Measurements from ENCODE around the gene SPECC1. TPM values are rescaled to one million over a fixed set of nuclear protein-coding genes. Genes with fewer than 3 reads are reported as not detected.

The SPECC1 gene
- polyA plus RNA-seq, 3 donors, result 36.0 to 58.4 (median 50.5) TPM

DNA sequence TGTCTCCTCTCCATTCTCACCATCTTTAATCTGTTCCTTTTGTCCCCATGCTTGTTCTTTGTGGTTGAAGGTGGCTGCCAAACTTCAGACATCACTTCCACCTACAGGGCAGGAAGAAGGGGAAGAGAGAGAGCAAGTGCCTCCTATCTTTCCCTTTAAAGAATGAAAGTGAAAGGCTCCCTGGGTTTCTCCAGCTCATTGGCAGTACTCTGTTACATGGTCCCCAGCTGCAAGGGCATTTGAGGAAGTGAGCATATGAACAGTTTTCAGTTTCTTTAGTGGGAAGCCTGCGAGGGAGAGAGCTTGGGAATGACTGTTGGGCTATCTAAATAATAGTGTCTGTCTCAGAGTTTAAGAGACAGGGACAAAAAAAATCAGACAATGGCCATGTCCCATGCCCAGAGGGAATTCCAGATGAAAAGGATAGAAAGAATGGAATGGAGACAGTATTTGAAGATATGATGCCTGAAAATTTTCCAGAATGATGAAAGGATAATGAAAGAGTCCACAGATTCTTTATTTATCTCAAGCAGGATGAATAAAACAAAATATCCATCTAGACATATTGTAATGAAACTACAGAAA, 298.3 kb downstream of the SPECC1 start:
- H3K4me1 ChIP-seq (ENCODE audit: control insufficient read depth in 1 of 2, insufficient read depth in 2 of 2, low read length in 2 of 2), result no peaks in the 10 kb centered on the region
- peak overlapping the region; percentile 13 for H3K4me2 ChIP-seq (replicated peaks; ENCODE audit: extremely low read depth, low read length, poor library complexity, severe bottlenecking)
- H3K4me3 ChIP-seq (replicated peaks in 1 of 3; ENCODE audit: low read depth in 2 of 3, low read length in 3 of 3), result no peak overlapping the region
- peaks cover 63 to 80% of the 10 kb centered on the region in 2 donors for H3K36me3 Mint-ChIP-seq
- peaks cover 45 to 83% of the 10 kb centered on the region in 2 donors for H3K36me3 ChIP-seq (replicated peaks in 1 of 2; ENCODE audit: control insufficient read depth in 1 of 2, insufficient read depth in 2 of 2, low read length in 2 of 2)
- WGBS (ENCODE audit: insufficient coverage), result 71% methylated on average over 1 of the region's 1 CpG
- TF ChIP-seq, protein P1, sequence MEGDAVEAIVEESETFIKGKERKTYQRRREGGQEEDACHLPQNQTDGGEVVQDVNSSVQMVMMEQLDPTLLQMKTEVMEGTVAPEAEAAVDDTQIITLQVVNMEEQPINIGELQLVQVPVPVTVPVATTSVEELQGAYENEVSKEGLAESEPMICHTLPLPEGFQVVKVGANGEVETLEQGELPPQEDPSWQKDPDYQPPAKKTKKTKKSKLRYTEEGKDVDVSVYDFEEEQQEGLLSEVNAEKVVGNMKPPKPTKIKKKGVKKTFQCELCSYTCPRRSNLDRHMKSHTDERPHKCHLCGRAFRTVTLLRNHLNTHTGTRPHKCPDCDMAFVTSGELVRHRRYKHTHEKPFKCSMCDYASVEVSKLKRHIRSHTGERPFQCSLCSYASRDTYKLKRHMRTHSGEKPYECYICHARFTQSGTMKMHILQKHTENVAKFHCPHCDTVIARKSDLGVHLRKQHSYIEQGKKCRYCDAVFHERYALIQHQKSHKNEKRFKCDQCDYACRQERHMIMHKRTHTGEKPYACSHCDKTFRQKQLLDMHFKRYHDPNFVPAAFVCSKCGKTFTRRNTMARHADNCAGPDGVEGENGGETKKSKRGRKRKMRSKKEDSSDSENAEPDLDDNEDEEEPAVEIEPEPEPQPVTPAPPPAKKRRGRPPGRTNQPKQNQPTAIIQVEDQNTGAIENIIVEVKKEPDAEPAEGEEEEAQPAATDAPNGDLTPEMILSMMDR (IDR thresholded peaks at IDR 0.05), result no peak
- no peak overlapping the region for H2AFZ ChIP-seq (ENCODE audit: insufficient read depth, low read depth, low read length, poor library complexity, severe bottlenecking)
- H3K27me3 Mint-ChIP-seq (ENCODE audit: low read depth in 3 of 3), result peaks cover 0 to 1% (median 1%) of the 10 kb centered on the region in 3 donors
- H3K27me3 ChIP-seq (ENCODE audit: control insufficient read depth in 2 of 2, insufficient read depth in 2 of 2, low read length in 2 of 2), result no peaks in the 10 kb centered on the region
- peak overlapping the region in 1 of 2 donors; percentile 41 for H3K4me3 Mint-ChIP-seq
- DNase-seq, result peak in 2 of 3 donors; percentile 2 to 15
- H3K9ac ChIP-seq (ENCODE audit: insufficient read depth, low read length, poor library complexity, severe bottlenecking), result no peak overlapping the region
- peaks cover 10 to 22% (median 16%) of the 10 kb centered on the region in 7 donors for H3K9me3 Mint-ChIP-seq
- no peaks in the 10 kb centered on the region for H4K20me1 ChIP-seq (ENCODE audit: insufficient read depth, low read length)
- H3K9me3 ChIP-seq (replicated peaks in 1 of 2; ENCODE audit: control insufficient read depth in 1 of 2, insufficient read depth in 1 of 2, low read length in 2 of 2), result peaks cover 13 to 14% of the 10 kb centered on the region in 2 donors
- peaks cover 6% of the 10 kb centered on the region for H3K4me1 Mint-ChIP-seq
- peak overlapping the region in 1 of 2 donors; percentile 59 for H3K27ac ChIP-seq (ENCODE audit: low read depth in 1 of 2, low read length in 2 of 2)
- H3K27ac Mint-ChIP-seq, result peak overlapping the region; percentile 17 to 83 (median 54)
- intact Hi-C loops (cut with micrococcal nuclease), result loop anchor here in 1 of 2 donors (10.0 kb wide), 2 partner anchors 53 to 313 kb away; no protein-coding TSS in a partner anchor
- no peaks in the 10 kb centered on the region for H3K79me2 ChIP-seq (ENCODE audit: insufficient read depth, low read length)

DNA sequence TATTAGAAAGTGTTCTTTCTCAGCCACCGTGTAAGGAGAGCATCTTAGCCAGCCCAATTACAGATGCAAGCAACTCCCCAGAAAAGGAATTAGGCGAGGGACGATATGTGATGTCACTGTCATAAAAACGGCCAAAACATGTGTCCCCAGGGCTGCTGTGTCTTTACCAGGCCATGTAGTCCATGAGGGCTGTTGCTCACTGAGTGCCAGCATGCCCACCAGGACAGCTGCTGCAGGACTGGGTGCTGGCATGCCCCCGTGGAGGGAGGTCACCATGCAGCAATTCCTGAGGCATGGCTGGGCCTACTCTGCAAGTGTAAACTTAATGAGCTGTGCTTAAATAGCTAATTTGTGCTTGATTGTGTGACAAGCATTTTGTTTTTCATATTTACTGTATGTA, 301.3 kb downstream of the SPECC1 start:
- TF ChIP-seq, protein P1 (IDR thresholded peaks at IDR 0.05), result no peak

More for the DNA sequence above, 301.3 kb downstream of the SPECC1 start:
- intact Hi-C loops (cut with micrococcal nuclease), result loop anchor here in 1 of 2 donors (10.0 kb wide), 1 partner anchor 316 kb away; no protein-coding TSS in a partner anchor
- Histone ChIP-seq H3K4me2 (replicated peaks; ENCODE audit: extremely low read depth, low read length, poor library complexity, severe bottlenecking) (no peak overlapping the region), H3K4me1 (ENCODE audit: control insufficient read depth in 1 of 2, insufficient read depth in 2 of 2, low read length in 2 of 2) (no peaks in the 10 kb centered on the region), H3K9me3 (replicated peaks in 1 of 2; ENCODE audit: control insufficient read depth in 1 of 2, insufficient read depth in 1 of 2, low read length in 2 of 2) (peaks cover 8 to 14% of the 10 kb centered on the region in 2 donors), H3K79me2 (ENCODE audit: insufficient read depth, low read length) (no peaks in the 10 kb centered on the region), H3K9ac (ENCODE audit: insufficient read depth, low read length, poor library complexity, severe bottlenecking) (no peak overlapping the region), H2AFZ (ENCODE audit: insufficient read depth, low read depth, low read length, poor library complexity, severe bottlenecking) (no peak overlapping the region), H3K4me3 (replicated peaks in 1 of 3; ENCODE audit: low read depth in 2 of 3, low read length in 3 of 3) (no peak overlapping the region), H4K20me1 (ENCODE audit: insufficient read depth, low read length) (no peaks in the 10 kb centered on the region), H3K27me3 (ENCODE audit: control insufficient read depth in 2 of 2, insufficient read depth in 2 of 2, low read length in 2 of 2) (no peaks in the 10 kb centered on the region), H3K36me3 (replicated peaks in 1 of 2; ENCODE audit: control insufficient read depth in 1 of 2, insufficient read depth in 2 of 2, low read length in 2 of 2) (peaks cover 67 to 91% of the 10 kb centered on the region in 2 donors), H3K27ac (ENCODE audit: low read depth in 1 of 2, low read length in 2 of 2) (no peak overlapping the region)
- H3K4me1 Mint-ChIP-seq, result peaks cover 6% of the 10 kb centered on the region
- H3K4me3 Mint-ChIP-seq, result no peak overlapping the region
- peaks cover 0 to 1% (median 1%) of the 10 kb centered on the region in 3 donors for H3K27me3 Mint-ChIP-seq (ENCODE audit: low read depth in 3 of 3)
- H3K27ac Mint-ChIP-seq, result no peak overlapping the region
- peaks cover 76 to 91% of the 10 kb centered on the region in 2 donors for H3K36me3 Mint-ChIP-seq
- H3K9me3 Mint-ChIP-seq, result peaks cover 9 to 16% (median 10%) of the 10 kb centered on the region in 7 donors
- 94% methylated on average over 5 of the region's 5 CpGs for WGBS (ENCODE audit: insufficient coverage)
- no peak for DNase-seq
